Karpas-422 (cell line): ENCODE data around the gene SAMD7. TPM values are rescaled to one million over a fixed set of nuclear protein-coding genes. Genes with fewer than 3 reads are reported as not detected.

Experiments
- DNase-seq: peaks from one replicate; pipeline ENCODE4 v3.0.0-alpha.2; 2015
- H2AFZ ChIP-seq: fragments of 200-600 bp; sonication (generic); 2 replicates; pipeline ENCODE4 v1.6.1; 2014; ENCODE audit warnings: antibody characterized with exemption, low read length, mixed read lengths
- H3K27ac ChIP-seq: fragments of 200-600 bp; sonication (generic); 2 replicates; pipeline ENCODE4 v1.5.1; 2014; ENCODE audit warnings: mild to moderate bottlenecking, low read length, moderate library complexity
- H3K27me3 ChIP-seq: fragments of 200-600 bp; sonication (generic); 2 replicates; pipeline ENCODE4 v1.6.1; 2014; ENCODE audit warnings: low read length, mixed read lengths
- H3K36me3 ChIP-seq: fragments of 200-600 bp; sonication (generic); 2 replicates; pipeline ENCODE4 v1.6.1; 2014; ENCODE audit warnings: low read length, mixed read lengths; ENCODE audit not compliant: insufficient read depth
- H3K4me1 ChIP-seq: fragments of 200-600 bp; sonication (generic); 2 replicates; pipeline ENCODE4 v1.6.1; 2014; ENCODE audit warnings: mild to moderate bottlenecking, low read length, mixed read lengths
- H3K4me2 ChIP-seq: fragments of 200-600 bp; sonication (generic); 2 replicates; pipeline ENCODE4 v1.6.1; 2014; ENCODE audit warnings: low read length, low read depth, mild to moderate bottlenecking; ENCODE audit not compliant: poor library complexity, severe bottlenecking
- H3K4me3 ChIP-seq: fragments of 200-600 bp; sonication (generic); 2 replicates; pipeline ENCODE4 v1.5.1; 2014; ENCODE audit warnings: mild to moderate bottlenecking, antibody characterized with exemption, low read length, mixed read lengths
- H3K79me2 ChIP-seq: fragments of 200-600 bp; sonication (generic); 2 replicates; pipeline ENCODE4 v1.6.1; 2014; ENCODE audit warnings: mild to moderate bottlenecking, low read length, mixed read lengths
- H3K9ac ChIP-seq: fragments of 200-600 bp; sonication (generic); 2 replicates; pipeline ENCODE4 v1.6.0; 2014; ENCODE audit warnings: low read length
- H3K9me2 ChIP-seq: fragments of 200-600 bp; sonication (generic), shearing (Covaris generic); replicated peaks from 2 replicates; pipeline ENCODE4 v1.6.0; 2014; ENCODE audit warnings: mild to moderate bottlenecking, low read length, moderate library complexity; ENCODE audit not compliant: insufficient read depth
- H3K9me3 ChIP-seq: fragments of 300-700, 200-600 bp; sonication (generic); 2 replicates; pipeline ENCODE4 v1.6.1; 2014; ENCODE audit warnings: low read length, mixed read lengths
- H4K20me1 ChIP-seq: fragments of 200-600 bp; sonication (generic); 2 replicates; pipeline ENCODE4 v1.6.1; 2014; ENCODE audit warnings: mild to moderate bottlenecking, antibody characterized with exemption, low read length, low read depth; ENCODE audit not compliant: insufficient read depth
- total RNA-seq: library from RNA; depleted of rRNA; stranded (reverse); fragments of >200 nt; shearing (Covaris generic); gene quantifications from 2 replicates; pipeline ENCODE4 v1.2.3, GENCODE V29; 2014; ENCODE audit warnings: low replicate concordance

SAMD7 gene
- total RNA-seq, 1 experiment from 2014 or later: not detected

DNA sequence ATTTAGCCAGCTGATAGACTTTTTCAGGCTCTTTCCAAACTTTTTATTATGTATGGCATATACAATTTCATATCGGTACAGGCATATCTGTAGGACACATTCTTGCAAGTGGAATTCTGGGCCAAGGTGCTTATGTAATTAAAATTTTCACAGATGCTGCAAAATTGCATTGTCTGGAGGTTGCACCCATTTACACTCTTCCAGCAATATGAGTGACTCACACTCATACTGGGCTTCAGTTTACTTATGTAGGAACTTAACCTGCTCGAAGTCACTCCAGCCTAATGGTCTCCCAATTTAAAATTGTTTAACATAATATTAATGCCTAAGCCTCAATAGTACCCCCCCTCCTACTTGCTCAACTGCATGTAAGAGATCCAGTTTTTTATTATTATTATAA is 44.0 kb downstream of the SAMD7 start:
- DNase-seq: no peak
- no peaks in the 10 kb centered on the region for H3K9me3 ChIP-seq
- H3K9ac ChIP-seq: no peak overlapping the region
- H3K4me3 ChIP-seq: no peak overlapping the region
- H3K4me2 ChIP-seq: peak overlapping the region; percentile 50
- no peak overlapping the region for H2AFZ ChIP-seq
- H3K79me2 ChIP-seq: no peaks in the 10 kb centered on the region
- H3K27me3 ChIP-seq: no peaks in the 10 kb centered on the region
- no peaks in the 10 kb centered on the region for H3K36me3 ChIP-seq
- no peaks in the 10 kb centered on the region for H4K20me1 ChIP-seq
- H3K4me1 ChIP-seq: peaks cover 40% of the 10 kb centered on the region
- peak overlapping the region; percentile 80 for H3K27ac ChIP-seq
- H3K9me2 ChIP-seq: no peaks in the 10 kb centered on the region

DNA sequence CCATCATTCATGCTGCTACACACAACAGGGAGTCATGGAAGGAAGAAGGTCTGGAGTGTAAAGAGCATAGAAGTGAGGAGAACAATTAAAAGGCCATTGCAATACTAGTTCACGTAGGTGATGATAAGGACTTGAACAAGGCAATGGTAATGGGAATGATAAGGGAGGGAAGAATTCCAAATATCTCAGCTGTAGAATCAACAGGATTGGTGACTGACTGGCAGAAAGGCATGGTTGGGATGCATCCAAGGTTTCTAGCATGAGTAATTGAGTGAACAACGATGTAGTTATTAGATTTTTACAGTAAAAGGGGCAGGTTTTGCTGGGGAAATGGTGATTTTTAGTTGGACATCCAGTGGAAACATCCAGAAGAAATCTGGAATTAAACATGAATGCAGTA is 52.8 kb downstream of the SAMD7 start:
- H3K9me2 ChIP-seq: no peaks in the 10 kb centered on the region
- no peak overlapping the region for H3K4me2 ChIP-seq
- peaks cover 32% of the 10 kb centered on the region for H3K79me2 ChIP-seq
- H3K9me3 ChIP-seq: no peaks in the 10 kb centered on the region
- no peak overlapping the region for H3K4me3 ChIP-seq
- peak overlapping the region; percentile 77; the same call in 1 of the 2 replicates for H3K27ac ChIP-seq
- H3K4me1 ChIP-seq: peaks cover 65% of the 10 kb centered on the region
- no peaks in the 10 kb centered on the region for H3K27me3 ChIP-seq
- no peak overlapping the region for H3K9ac ChIP-seq
- no peak overlapping the region for H2AFZ ChIP-seq
- peaks cover 9% of the 10 kb centered on the region; the same call in 1 of the 2 replicates for H4K20me1 ChIP-seq
- DNase-seq: no peak
- no peaks in the 10 kb centered on the region for H3K36me3 ChIP-seq

DNA sequence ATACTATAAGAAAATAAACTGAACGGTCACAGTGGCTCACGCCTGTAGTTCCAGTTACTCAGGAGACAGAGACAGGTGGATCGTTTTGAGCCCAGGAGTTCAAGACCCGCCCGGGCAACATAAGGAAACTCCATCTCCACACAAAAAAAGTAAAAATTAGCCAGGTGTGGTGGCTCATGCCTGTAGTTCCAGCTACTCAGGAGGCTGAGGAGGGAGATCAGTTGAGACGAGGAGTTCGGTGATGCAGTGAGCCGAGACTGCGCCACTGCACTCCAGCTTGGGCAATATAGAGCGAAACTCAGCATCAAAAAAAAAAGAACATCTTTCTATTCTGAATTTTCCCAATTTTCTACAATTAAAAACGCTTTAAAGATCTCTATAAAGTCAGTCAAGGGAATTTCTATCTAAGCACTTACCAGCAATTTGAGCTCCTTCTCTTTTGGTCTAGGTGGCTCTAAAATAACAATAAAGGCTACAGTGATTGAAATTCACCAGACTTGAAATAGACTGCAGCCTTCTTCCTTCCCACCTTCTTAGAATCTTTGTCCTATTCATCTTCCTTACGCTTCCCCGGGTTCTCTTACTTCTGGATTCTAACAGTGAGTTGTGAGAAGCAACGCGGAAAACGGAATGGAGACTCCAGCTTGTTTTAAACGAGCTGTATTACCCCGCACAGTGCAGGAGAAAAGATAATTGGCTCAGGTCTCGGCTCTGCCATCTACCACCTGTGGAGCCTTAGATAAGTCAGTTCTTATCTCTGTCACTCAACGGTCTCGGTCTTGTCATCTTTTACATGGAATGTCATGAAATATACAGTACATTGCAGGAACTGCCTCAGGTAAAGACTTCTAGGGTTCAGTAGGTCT is 54.4 kb downstream of the SAMD7 start:
- peaks cover 14% of the 10 kb centered on the region; the same call in 1 of the 2 replicates for H4K20me1 ChIP-seq
- H3K9ac ChIP-seq: peak overlapping the region; percentile 75
- no peaks in the 10 kb centered on the region for H3K9me3 ChIP-seq
- H3K36me3 ChIP-seq: peaks cover 14% of the 10 kb centered on the region; the same call in 1 of the 2 replicates
- DNase-seq: peak; percentile 64
- peaks cover 48% of the 10 kb centered on the region for H3K79me2 ChIP-seq
- peak overlapping the region; percentile 4; the same call in 1 of the 2 replicates for H2AFZ ChIP-seq
- H3K4me3 ChIP-seq: peak overlapping the region; percentile 89
- H3K9me2 ChIP-seq: no peaks in the 10 kb centered on the region
- peak overlapping the region; percentile 89 for H3K27ac ChIP-seq
- peaks cover 68% of the 10 kb centered on the region for H3K4me1 ChIP-seq
- no peaks in the 10 kb centered on the region for H3K27me3 ChIP-seq
- peak overlapping the region; percentile 97 for H3K4me2 ChIP-seq

DNA sequence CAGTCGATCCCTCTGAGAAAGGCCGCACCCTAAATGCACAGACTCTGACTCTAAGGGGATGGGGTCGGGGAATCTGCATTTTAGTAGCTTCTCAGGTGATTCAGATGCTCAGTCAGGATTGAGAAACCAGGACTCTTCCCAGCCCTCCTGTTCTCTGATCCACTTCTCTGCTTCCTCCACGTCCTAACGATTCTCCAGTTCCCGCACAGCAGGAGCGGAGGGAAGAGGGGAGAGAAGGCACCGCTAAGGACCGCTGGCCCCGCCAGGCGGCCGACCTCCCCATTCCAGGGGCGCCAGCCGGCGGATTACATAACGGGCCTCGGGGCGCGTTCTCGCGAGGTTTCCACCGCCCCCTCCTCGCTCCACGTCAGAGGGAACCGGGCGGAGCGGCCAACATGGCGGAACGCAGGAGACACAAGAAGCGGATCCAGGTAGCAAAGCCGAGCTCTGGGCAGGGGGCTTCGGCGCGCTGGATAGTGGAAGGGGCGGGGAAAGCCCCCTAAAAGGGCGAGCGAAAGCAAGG is 55.1 kb downstream of the SAMD7 start, which contains the start of gene SEC62:
Gene SEC62, plus strand, starts transcription at position 380 of the 523 bp plus-strand sequence. Its CDS starts 16 bp downstream, at position 396.
- Histone ChIP-seq H3K27ac (peak within 1 kb of the TSS; percentile 89), H3K9me2 (no peaks in the 10 kb centered on the region), H2AFZ (peak within 1 kb of the TSS; percentile 4; the same call in 1 of the 2 replicates), H3K4me2 (peak within 1 kb of the TSS; percentile 97), H3K36me3 (peaks cover 19% of the 10 kb centered on the region; the same call in 1 of the 2 replicates), H3K9me3 (no peaks in the 10 kb centered on the region), H4K20me1 (peaks cover 14% of the 10 kb centered on the region; the same call in 1 of the 2 replicates), H3K27me3 (no peaks in the 10 kb centered on the region), H3K79me2 (peaks cover 55% of the 10 kb centered on the region), H3K4me1 (peaks cover 74% of the 10 kb centered on the region), H3K9ac (peak within 1 kb of the TSS; percentile 75), H3K4me3 (peak within 1 kb of the TSS; percentile 89)
- peak; percentile 98 for DNase-seq

DNA sequence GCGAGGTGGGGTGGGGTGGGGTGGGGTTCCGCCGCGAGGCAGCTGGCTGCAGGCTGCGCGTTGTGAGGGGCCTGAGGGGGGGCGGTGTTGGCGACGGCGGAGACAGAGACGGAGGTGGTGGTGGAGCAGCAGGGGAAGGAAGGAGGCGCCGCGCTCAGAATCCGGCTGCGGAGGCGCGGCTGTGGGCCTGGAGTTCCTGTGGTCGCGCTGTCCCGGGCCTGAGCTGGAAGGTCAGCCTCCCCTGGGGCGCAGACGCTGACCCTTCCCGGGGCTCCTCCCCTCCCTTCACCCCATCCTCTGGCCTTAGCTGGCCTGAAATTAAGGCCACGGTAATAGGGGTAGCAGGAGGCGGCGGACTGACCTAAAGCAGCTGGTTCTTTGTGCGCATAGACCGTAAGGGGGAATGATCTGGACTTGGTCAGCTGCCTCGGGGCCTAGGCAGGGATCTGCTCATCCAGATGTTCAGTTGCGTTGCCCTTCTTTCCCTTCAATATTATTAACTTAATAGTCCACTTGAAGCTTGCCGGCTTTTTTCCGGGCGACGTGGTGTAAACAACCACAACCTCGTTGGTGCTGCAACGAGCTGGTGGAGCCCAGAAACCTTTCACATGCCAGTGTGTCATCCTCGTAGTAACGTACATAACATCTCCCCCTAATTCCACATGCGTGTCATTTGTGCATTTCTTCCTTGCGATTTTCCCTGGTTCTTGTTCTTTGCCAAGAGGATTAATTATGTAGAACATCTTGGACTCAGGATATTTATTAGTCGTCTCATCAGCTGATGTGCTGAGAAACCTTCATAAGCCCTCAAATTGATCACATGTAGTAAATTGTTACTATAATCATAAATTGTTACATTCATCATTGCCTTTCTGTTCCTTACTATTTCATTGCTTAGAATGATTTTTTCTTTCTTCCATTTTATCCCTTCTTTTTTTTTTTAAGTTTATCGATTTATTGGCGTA is 55.9 kb downstream of the SAMD7 start:
- H3K4me3 ChIP-seq: peak overlapping the region; percentile 89
- H3K9ac ChIP-seq: peak overlapping the region; percentile 75
- H3K9me2 ChIP-seq: no peaks in the 10 kb centered on the region
- H2AFZ ChIP-seq: no peak overlapping the region
- H3K4me2 ChIP-seq: peak overlapping the region; percentile 97
- no peaks in the 10 kb centered on the region for H3K9me3 ChIP-seq
- no peaks in the 10 kb centered on the region for H3K27me3 ChIP-seq
- peaks cover 14% of the 10 kb centered on the region; the same call in 1 of the 2 replicates for H4K20me1 ChIP-seq
- H3K79me2 ChIP-seq: peaks cover 62% of the 10 kb centered on the region
- H3K4me1 ChIP-seq: peaks cover 81% of the 10 kb centered on the region
- peak overlapping the region; percentile 89 for H3K27ac ChIP-seq
- H3K36me3 ChIP-seq: peaks cover 22% of the 10 kb centered on the region; the same call in 1 of the 2 replicates
- peak; percentile 66 for DNase-seq

DNA sequence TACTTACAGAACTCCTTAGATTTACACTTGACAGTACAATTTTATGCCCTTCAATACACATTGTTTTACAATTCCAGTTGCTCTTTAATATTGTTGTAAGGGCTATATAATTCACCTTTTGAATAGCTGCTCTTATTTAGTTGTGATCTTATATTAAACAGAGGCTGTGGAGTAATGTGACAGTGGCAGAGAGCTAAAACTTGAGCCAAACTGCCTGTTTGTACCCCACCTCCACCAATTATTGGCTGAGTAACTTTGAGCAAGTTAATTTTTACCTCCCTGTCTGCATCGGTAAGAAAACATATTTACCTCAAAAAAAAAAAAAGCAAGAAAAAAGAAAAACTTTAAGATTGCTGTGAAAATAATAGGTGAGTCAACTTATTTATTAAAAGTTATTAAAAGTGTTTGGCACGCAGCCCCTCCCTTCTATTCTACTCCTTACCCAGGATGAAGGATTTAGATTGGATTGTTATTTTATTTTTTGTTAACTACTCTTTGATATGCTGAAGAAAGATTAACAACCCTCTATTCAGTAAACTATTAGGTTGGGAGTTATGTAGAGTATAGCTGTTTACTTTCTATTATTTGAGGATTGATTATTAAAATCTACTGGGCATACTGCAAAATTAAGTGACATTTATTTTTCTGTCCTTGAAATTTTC is 57.0 kb downstream of the SAMD7 start:
- Histone ChIP-seq H3K4me1 (peaks cover 76% of the 10 kb centered on the region), H3K9me2 (no peaks in the 10 kb centered on the region), H3K9ac (peak overlapping the region; percentile 75), H3K4me3 (peak overlapping the region; percentile 89), H4K20me1 (peaks cover 14% of the 10 kb centered on the region; the same call in 1 of the 2 replicates), H3K27me3 (no peaks in the 10 kb centered on the region), H3K4me2 (peak overlapping the region; percentile 97), H3K36me3 (peaks cover 22% of the 10 kb centered on the region; the same call in 1 of the 2 replicates), H3K79me2 (peaks cover 73% of the 10 kb centered on the region), H3K9me3 (no peaks in the 10 kb centered on the region), H2AFZ (no peak overlapping the region), H3K27ac (peak overlapping the region; percentile 89)
- no peak for DNase-seq
